ENCODE data around the gene NUBP2. TPM values are rescaled to one million over a fixed set of nuclear protein-coding genes. Genes with fewer than 3 reads are reported as not detected.

The NUBP2 gene
- total and polyA plus RNA-seq, 10 of the 15 experiments (the other 5 are each of a cell fraction or from before 2014, with no cell fraction given), result 1.9 to 129 (median 51.7) TPM

DNA sequence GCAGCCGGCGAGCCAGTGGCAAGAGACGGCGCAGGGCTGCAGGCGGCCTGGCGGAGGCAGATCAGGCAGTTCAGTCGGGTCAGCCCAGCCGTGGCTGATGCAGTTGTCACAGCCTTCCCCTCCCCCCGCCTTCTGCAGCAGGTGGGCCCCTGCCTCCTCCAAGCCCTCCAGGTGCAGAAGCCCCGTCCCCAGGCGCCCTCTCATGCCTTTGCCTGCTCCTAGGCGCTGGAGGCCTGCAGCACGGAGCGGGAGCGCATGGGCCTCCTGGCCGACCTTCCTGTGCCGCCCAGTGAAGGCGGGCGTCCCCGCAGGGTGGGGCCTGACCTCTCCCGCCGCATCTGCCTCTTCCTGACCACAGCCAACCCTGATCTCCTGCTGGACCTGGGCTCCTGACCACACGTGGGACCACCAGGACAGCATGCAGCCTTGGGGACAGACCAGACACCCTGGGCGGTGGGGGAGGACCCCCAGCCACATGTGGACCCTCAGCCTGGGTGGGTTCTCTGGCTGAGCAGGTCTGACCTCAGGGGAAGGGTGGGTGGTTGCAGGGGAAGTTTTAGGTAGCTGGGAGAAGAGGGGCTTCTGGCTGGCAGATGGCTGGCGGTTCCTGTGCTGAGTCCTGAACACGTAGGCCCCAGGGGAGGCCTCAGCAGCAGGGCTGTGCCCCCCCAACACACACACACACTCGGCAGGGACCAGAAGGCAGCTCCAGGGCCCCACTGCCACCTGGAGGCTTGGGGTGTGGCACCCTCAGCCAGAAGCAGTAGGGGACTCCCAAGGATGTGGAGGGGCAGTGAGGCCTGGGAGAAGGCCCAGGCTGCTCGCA is 6.7 kb upstream of the NUBP2 start:
- 81% methylated on average over 27 of the region's 28 CpGs for WGBS (ENCODE audit: insufficient coverage, insufficient replicate concordance, low lambda C conversion rate, missing lambda C conversion rate)
- Histone ChIP-seq H3K27me3 (replicated peaks in 1 of 2; ENCODE audit: control insufficient read depth in 2 of 2, insufficient read depth in 2 of 2, low read length in 1 of 2) (no peaks in the 10 kb centered on the region), H2AFZ (ENCODE audit: control insufficient read depth, low read depth, low read length) (no peak overlapping the region), H3K9ac (ENCODE audit: control insufficient read depth, insufficient read depth, low read length) (no peak overlapping the region), H3K79me2 (ENCODE audit: control insufficient read depth, insufficient read depth, low read length) (peaks cover 35% of the 10 kb centered on the region), H3K4me1 (ENCODE audit: control insufficient read depth, insufficient read depth, low read length) (peaks cover 12% of the 10 kb centered on the region), H3K9me3 (replicated peaks; ENCODE audit: control insufficient read depth, insufficient read depth, low read length) (no peaks in the 10 kb centered on the region), H3K27ac (ENCODE audit: control insufficient read depth, insufficient read depth) (no peak overlapping the region), H3K4me2 (ENCODE audit: control insufficient read depth, insufficient read depth) (no peak overlapping the region), H3K4me3 (no peak overlapping the region), H4K20me1 (ENCODE audit: control insufficient read depth, insufficient read depth) (no peaks in the 10 kb centered on the region), H3K36me3 (ENCODE audit: control insufficient read depth in 2 of 2, insufficient read depth in 2 of 2, low read length in 1 of 2) (peaks cover 2 to 8% of the 10 kb centered on the region in 2 experiments; a peak in 3 of 4 replicates)
- ATAC-seq (no peak), FAIRE-seq (no peak), DNase-seq (ENCODE audit: low read depth, low spot score) (no peak)
- ChIA-PET POLR2A (no interaction called here), SMC1A (ENCODE audit: uncharacterized antibody, unreplicated experiment) (no interaction called here), CTCF (no interaction called here), RAD21 (ENCODE audit: unreplicated experiment) (no interaction called here)
- in situ Hi-C loops (cut with MboI), result no loop called here
- intact Hi-C loops (cut with micrococcal nuclease; ENCODE audit: unreplicated experiment), result no loop called here
- TF ChIP-seq POLR2A (IDR thresholded peaks at IDR 0.05; ENCODE audit: low read depth, low read length), result peak; percentile 51
- TF ChIP-seq TCF12 (IDR thresholded peaks at IDR 0.05; ENCODE audit: low read depth, low read length), result no peak
- TF ChIP-seq, protein P1, sequence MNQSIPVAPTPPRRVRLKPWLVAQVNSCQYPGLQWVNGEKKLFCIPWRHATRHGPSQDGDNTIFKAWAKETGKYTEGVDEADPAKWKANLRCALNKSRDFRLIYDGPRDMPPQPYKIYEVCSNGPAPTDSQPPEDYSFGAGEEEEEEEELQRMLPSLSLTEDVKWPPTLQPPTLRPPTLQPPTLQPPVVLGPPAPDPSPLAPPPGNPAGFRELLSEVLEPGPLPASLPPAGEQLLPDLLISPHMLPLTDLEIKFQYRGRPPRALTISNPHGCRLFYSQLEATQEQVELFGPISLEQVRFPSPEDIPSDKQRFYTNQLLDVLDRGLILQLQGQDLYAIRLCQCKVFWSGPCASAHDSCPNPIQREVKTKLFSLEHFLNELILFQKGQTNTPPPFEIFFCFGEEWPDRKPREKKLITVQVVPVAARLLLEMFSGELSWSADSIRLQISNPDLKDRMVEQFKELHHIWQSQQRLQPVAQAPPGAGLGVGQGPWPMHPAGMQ (IDR thresholded peaks at IDR 0.05; ENCODE audit: borderline replicate concordance), result no peak
- no peak for TF ChIP-seq NFXL1 (IDR thresholded peaks at IDR 0.05; ENCODE audit: borderline replicate concordance)
- no peak for TF ChIP-seq PAX5 (IDR thresholded peaks at IDR 0.05; ENCODE audit: borderline replicate concordance, low read depth, low read length)
- no peak for TF ChIP-seq RAD51 (IDR thresholded peaks at IDR 0.05)
- no peak for TF ChIP-seq RELA (IDR thresholded peaks at IDR 0.05; ENCODE audit: borderline replicate concordance, partially characterized antibody)
- no peak for TF ChIP-seq ZNF24 (IDR thresholded peaks at IDR 0.05)
- no TSS peak for BruUV-seq (replicated peaks)
